GM12892 (cell line): Measurements from ENCODE around the gene P2RY6.

Experiments
- POLR2A ChIP-seq: IDR thresholded peaks from 2 replicates; pipeline ENCODE4 v1.6.1; 2011; ENCODE audit warnings: low read depth, low read length, control low read depth
- POLR2AphosphoS5 ChIP-seq: IDR thresholded peaks from 2 replicates; pipeline ENCODE4 v1.6.1; 2011; ENCODE audit warnings: low read depth, low read length, control low read depth
- TAF1 ChIP-seq: IDR thresholded peaks from 2 replicates; pipeline ENCODE4 v1.6.1; 2011; ENCODE audit warnings: low read depth, mild to moderate bottlenecking, control low read depth, low read length, borderline replicate concordance

DNA sequence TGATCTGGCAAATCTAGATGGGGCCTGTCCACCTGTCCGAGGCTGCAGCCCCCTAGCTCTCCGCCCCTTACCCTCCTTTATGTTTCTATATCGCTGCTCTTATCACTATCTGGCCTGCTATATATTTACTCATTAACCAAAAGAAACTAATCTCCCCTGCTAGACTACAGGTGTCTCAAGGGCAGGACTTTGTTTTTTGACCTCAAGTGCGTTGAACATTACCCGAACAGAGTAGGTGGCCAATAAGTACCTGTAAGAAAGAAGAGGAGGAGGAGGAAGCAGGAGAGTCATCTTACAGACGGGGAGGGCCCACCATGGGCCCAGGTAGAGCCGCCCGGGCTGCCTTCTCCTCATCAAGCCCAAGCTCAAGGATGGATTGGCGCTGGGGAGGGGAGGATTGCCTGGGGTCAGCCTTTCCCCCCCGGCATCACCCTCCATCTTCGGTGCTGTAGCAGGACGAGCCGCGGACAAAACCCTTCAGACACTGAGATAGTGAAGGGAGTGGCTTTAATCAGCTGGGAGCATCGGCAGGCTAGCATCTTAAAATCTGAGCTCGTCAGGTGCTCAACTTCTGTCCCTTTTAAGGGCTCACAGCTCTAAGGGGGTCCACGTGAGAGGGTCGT lies 1.2 kb upstream of the P2RY6 start:
- TF ChIP-seq POLR2AphosphoS5 (no peak), POLR2A (no peak), TAF1 (no peak)
